A673 (cell line): ENCODE data around the gene NOL12. TPM values are rescaled to one million over a fixed set of nuclear protein-coding genes. Genes with fewer than 3 reads are reported as not detected.
A peak's percentile ranks its signal among the peaks of the same experiment; 100 is the strongest.
"Not testable (repeated sequence)": the region's sequence is repeated elsewhere in the genome, so short reads cannot be mapped to it uniquely, and the experiment has no call there.

Experiments
- BruUV-seq: library from RNA; stranded (reverse); fragments of 400-500 nt; replicated peaks from 2 replicates; lab custom pipeline; 2021; lab: Mats Ljungman, UMichigan
- CTCF ChIA-PET: fragments of 300-600 bp; sonication (Branson Sonifier 250); formaldehyde crosslinking; loops from one replicate; lab custom pipeline; 2022; ENCODE audit warnings: antibody characterized with exemption; lab: Charles Lee
- POLR2A ChIA-PET: fragments of 300-600 bp; sonication (Branson Sonifier 250); formaldehyde crosslinking; loops from one replicate; lab custom pipeline; 2022; ENCODE audit warnings: antibody characterized with exemption; ENCODE audit not compliant: low non-redundant PET; lab: Charles Lee
- DNase-seq: peaks from one replicate; pipeline ENCODE4 v3.0.0-alpha.2; 2015; ENCODE audit warnings: low spot score
- H3K27ac ChIP-seq: fragments of 200-600 bp; sonication (generic); 2 replicates; pipeline ENCODE4 v1.5.1; 2016; ENCODE audit warnings: mixed run types, low read depth, mild to moderate bottlenecking, mixed read lengths, antibody characterized with exemption, low read length; ENCODE audit not compliant: poor library complexity, severe bottlenecking
- H3K27me3 ChIP-seq: fragments of 200-600 bp; sonication (generic); replicated peaks from 2 replicates; pipeline ENCODE4 v1.6.1; 2017; ENCODE audit warnings: mixed run types, low read depth, mild to moderate bottlenecking, mixed read lengths, antibody characterized with exemption, low read length; ENCODE audit not compliant: insufficient read depth, poor library complexity
- H3K36me3 ChIP-seq: fragments of 200-600 bp; sonication (generic); 2 replicates; pipeline ENCODE4 v1.6.1; 2016; ENCODE audit warnings: mixed run types, mild to moderate bottlenecking, mixed read lengths, antibody characterized with exemption, low read length; ENCODE audit not compliant: insufficient read depth, poor library complexity, severe bottlenecking
- H3K4me1 ChIP-seq: fragments of 200-600 bp; sonication (generic); 2 replicates; pipeline ENCODE4 v1.6.1; 2017; ENCODE audit warnings: mixed run types, mild to moderate bottlenecking, mixed read lengths, antibody characterized with exemption, low read length; ENCODE audit not compliant: insufficient read depth, poor library complexity, severe bottlenecking
- H3K4me3 ChIP-seq: fragments of 200-600 bp; sonication (generic); 2 replicates; pipeline ENCODE4 v1.5.1; 2016; ENCODE audit warnings: low read depth, mixed run types, mild to moderate bottlenecking, mixed read lengths, low read length; ENCODE audit not compliant: poor library complexity, severe bottlenecking
- H3K9me3 ChIP-seq: fragments of 200-600 bp; sonication (generic); 2 replicates; pipeline ENCODE4 v1.6.1; 2016; ENCODE audit warnings: mixed run types, low read depth, mild to moderate bottlenecking, mixed read lengths, antibody characterized with exemption, low read length; ENCODE audit not compliant: poor library complexity, severe bottlenecking
- CTCF ChIP-seq: fragments of 300-800, 200-600 bp; sonication (generic); conservative IDR thresholded peaks from 2 replicates; pipeline ENCODE4 v1.5.1; 2017; ENCODE audit warnings: low read depth, mild to moderate bottlenecking, antibody characterized with exemption, low read length, moderate library complexity, mixed read lengths
- EZH2 ChIP-seq: fragments of 200-600 bp; sonication (generic); IDR thresholded peaks from 2 replicates; pipeline ENCODE4 v1.6.1; 2017; ENCODE audit warnings: borderline replicate concordance, low read depth, mild to moderate bottlenecking, mixed read lengths, antibody characterized with exemption, low read length; ENCODE audit not compliant: poor library complexity, severe bottlenecking
- intact Hi-C: fragments of 100-400 bp; cut with micrococcal nuclease; formaldehyde crosslinking; loops from one replicate; pipeline ENCODE4 v1.10.0; 2022; ENCODE audit not compliant: unreplicated experiment
- total RNA-seq: library from RNA; stranded (reverse); gene quantifications from 2 replicates; pipeline ENCODE4 v1.2.3, GENCODE V29; 2021

Gene NOL12
- total RNA-seq, 1 experiment from 2014 or later, result 51.9 TPM

- no TSS peak for BruUV-seq
- intact Hi-C loops, result no loop called here
- Histone ChIP-seq H3K27ac (no peak overlapping the region), H3K4me3 (no peak overlapping the region), H3K36me3 (peaks cover 26% of the 10 kb centered on the region), H3K9me3 (no peaks in the 10 kb centered on the region), H3K4me1 (peaks cover 7% of the 10 kb centered on the region), H3K27me3 (no peaks in the 10 kb centered on the region)
- CTCF ChIA-PET, result no interaction called here
- DNase-seq, result no peak
- POLR2A ChIA-PET, result no interaction called here
- TF ChIP-seq CTCF (no peak), EZH2 (no peak)
These were observed 4.3 kb downstream of the NOL12 start for GRCh38 chr22:37690407-37690806.

GRCh38 chr22:37690901-37691504 lies 4.9 kb downstream of the NOL12 start:
- no peaks in the 10 kb centered on the region for H3K27me3 ChIP-seq
- no peaks in the 10 kb centered on the region for H3K9me3 ChIP-seq
- DNase-seq, result no peak
- POLR2A ChIA-PET, result no interaction called here
- BruUV-seq, result no TSS peak
- CTCF ChIA-PET, result no interaction called here
- H3K36me3 ChIP-seq, result peaks cover 26% of the 10 kb centered on the region
- intact Hi-C loops, result no loop called here
- no peak overlapping the region for H3K4me3 ChIP-seq
- no peak overlapping the region for H3K27ac ChIP-seq
- no peak for TF ChIP-seq CTCF
- TF ChIP-seq EZH2, result no peak
- H3K4me1 ChIP-seq, result peaks cover 7% of the 10 kb centered on the region

- intact Hi-C loops, result no loop called here
- Histone ChIP-seq H3K36me3 (peaks cover 26% of the 10 kb centered on the region), H3K27me3 (no peaks in the 10 kb centered on the region), H3K9me3 (no peaks in the 10 kb centered on the region), H3K27ac (no peak overlapping the region), H3K4me3 (no peak overlapping the region), H3K4me1 (peaks cover 5% of the 10 kb centered on the region)
- no TSS peak for BruUV-seq
- ChIA-PET POLR2A (no interaction called here), CTCF (no interaction called here)
- DNase-seq, result no peak
- no peak for TF ChIP-seq EZH2
- no peak for TF ChIP-seq CTCF
These were observed 6.6 kb downstream of the NOL12 start for GRCh38 chr22:37692627-37693285.

GRCh38 chr22:37694131-37694530 lies 8.0 kb downstream of the NOL12 start:
- BruUV-seq, intact Hi-C loops, H3K4me1 ChIP-seq, H3K27ac ChIP-seq, H3K9me3 ChIP-seq, POLR2A ChIA-PET, H3K27me3 ChIP-seq, DNase-seq, H3K4me3 ChIP-seq: not testable (repeated sequence)
- H3K36me3 ChIP-seq, result peaks cover 16% of the 10 kb centered on the region
- CTCF ChIA-PET, result interaction anchor here (1.1 kb wide), 1 partner anchor 51 kb away, joined by 3 read pairs; no protein-coding TSS in a partner anchor

- POLR2A ChIA-PET, H3K4me1 ChIP-seq, BruUV-seq, DNase-seq, H3K9me3 ChIP-seq, H3K27ac ChIP-seq, H3K27me3 ChIP-seq, intact Hi-C loops, H3K36me3 ChIP-seq: not testable (repeated sequence)
- H3K4me3 ChIP-seq, result peak overlapping the region; percentile 39
- CTCF ChIA-PET, result interaction anchor here (0.7 to 1.3 kb wide), 2 partner anchors 15 to 761 kb away, joined by 4 read pairs; no protein-coding TSS in a partner anchor
These were observed 10.1 kb downstream of the NOL12 start for GRCh38 chr22:37696260-37696656.
